Activated CD4-positive, alpha-beta T cell treated with anti-CD3 and anti-CD28 coated beads, Interleukin-2, amount 10 ng/mL, durations not matched to agents 24 days and 14 days (primary cell): ENCODE data around the gene OSBPL5. TPM values are rescaled to one million over a fixed set of nuclear protein-coding genes. Genes with fewer than 3 reads are reported as not detected.

Experiments
- DNase-seq: peaks from one replicate; pipeline ENCODE4 v3.0.0; 2022
- H3K27ac Mint-ChIP-seq: one replicate; pipeline ENCODE4 v1.8.0; 2022; ENCODE audit warnings: mild to moderate bottlenecking, mixed read lengths
- H3K27me3 Mint-ChIP-seq: one replicate; pipeline ENCODE4 v1.8.0; 2022; ENCODE audit warnings: mixed read lengths
- H3K36me3 Mint-ChIP-seq: one replicate; pipeline ENCODE4 v1.8.0; 2022; ENCODE audit warnings: low read depth, mild to moderate bottlenecking, mixed read lengths
- H3K4me1 Mint-ChIP-seq: one replicate; pipeline ENCODE4 v1.8.0; 2021; ENCODE audit warnings: mixed read lengths
- H3K4me3 Mint-ChIP-seq: one replicate; pipeline ENCODE4 v1.8.0; 2022; ENCODE audit warnings: mild to moderate bottlenecking, moderate library complexity, mixed read lengths
- H3K9me3 Mint-ChIP-seq: one replicate; pipeline ENCODE4 v1.8.0; 2021; ENCODE audit warnings: mixed read lengths
- intact Hi-C: fragments of 100-400 bp; cut with micrococcal nuclease; formaldehyde crosslinking; loops from one replicate; pipeline ENCODE4 v1.15.1; 2023
- total RNA-seq: library from RNA; stranded (reverse); gene quantifications from 2 replicates; pipeline ENCODE4 v1.2.3, GENCODE V29; 2022

The OSBPL5 gene
- total RNA-seq, 1 donor from 2014 or later: 3.4 TPM

DNA sequence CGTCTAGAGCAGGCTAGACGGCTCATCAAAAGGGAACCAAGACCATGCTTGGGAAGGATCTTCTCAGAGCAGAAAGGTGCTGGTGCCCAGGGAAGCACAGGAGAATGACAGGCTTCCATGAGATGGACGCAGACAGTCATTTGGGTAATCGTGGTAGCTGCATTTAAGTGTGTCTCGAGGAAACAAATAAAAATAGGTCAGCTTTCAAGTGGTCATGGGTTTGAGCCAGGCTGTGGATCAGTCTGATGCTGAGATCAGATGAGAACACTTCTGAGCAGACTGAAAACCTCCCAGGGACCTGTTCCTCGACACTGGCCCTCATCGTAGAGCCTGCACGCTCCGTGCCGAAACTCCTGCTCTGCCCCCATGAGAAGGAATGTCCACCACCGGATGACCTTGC, 112.5 kb downstream of the OSBPL5 start:
- Mint-ChIP-seq H3K27me3 (no peaks in the 10 kb centered on the region), H3K36me3 (peaks cover 24% of the 10 kb centered on the region), H3K4me3 (no peak overlapping the region), H3K9me3 (no peaks in the 10 kb centered on the region), H3K4me1 (peaks cover 43% of the 10 kb centered on the region), H3K27ac (no peak overlapping the region)
- intact Hi-C loops: no loop called here
- no peak for DNase-seq

GRCh38 chr11:3052109-3052479, 113.0 kb downstream of the OSBPL5 start:
- Mint-ChIP-seq H3K27ac (no peak overlapping the region), H3K27me3 (no peaks in the 10 kb centered on the region), H3K4me3 (no peak overlapping the region), H3K4me1 (peaks cover 41% of the 10 kb centered on the region), H3K9me3 (no peaks in the 10 kb centered on the region), H3K36me3 (peaks cover 24% of the 10 kb centered on the region)
- no peak for DNase-seq
- intact Hi-C loops: no loop called here

GRCh38 chr11:3051196-3052108, 113.7 kb downstream of the OSBPL5 start:
- Mint-ChIP-seq H3K27me3 (no peaks in the 10 kb centered on the region), H3K36me3 (peaks cover 24% of the 10 kb centered on the region), H3K4me1 (peaks cover 41% of the 10 kb centered on the region), H3K27ac (peak overlapping the region; percentile 65), H3K9me3 (no peaks in the 10 kb centered on the region), H3K4me3 (no peak overlapping the region)
- DNase-seq: no peak
- intact Hi-C loops: no loop called here

GRCh38 chr11:3050386-3051195, 114.5 kb downstream of the OSBPL5 start:
- no peak for DNase-seq
- intact Hi-C loops: no loop called here
- H3K27ac Mint-ChIP-seq: peak overlapping the region; percentile 65
- H3K9me3 Mint-ChIP-seq: no peaks in the 10 kb centered on the region
- peaks cover 26% of the 10 kb centered on the region for H3K36me3 Mint-ChIP-seq
- no peaks in the 10 kb centered on the region for H3K27me3 Mint-ChIP-seq
- H3K4me1 Mint-ChIP-seq: peaks cover 33% of the 10 kb centered on the region
- H3K4me3 Mint-ChIP-seq: peak overlapping the region; percentile 15

GRCh38 chr11:3049430-3050243, 115.5 kb downstream of the OSBPL5 start:
- no peaks in the 10 kb centered on the region for H3K9me3 Mint-ChIP-seq
- peaks cover 25% of the 10 kb centered on the region for H3K4me1 Mint-ChIP-seq
- H3K27me3 Mint-ChIP-seq: no peaks in the 10 kb centered on the region
- DNase-seq: peak; percentile 82
- peaks cover 27% of the 10 kb centered on the region for H3K36me3 Mint-ChIP-seq
- H3K27ac Mint-ChIP-seq: peak overlapping the region; percentile 63
- intact Hi-C loops: no loop called here
- H3K4me3 Mint-ChIP-seq: peak overlapping the region; percentile 31

DNA sequence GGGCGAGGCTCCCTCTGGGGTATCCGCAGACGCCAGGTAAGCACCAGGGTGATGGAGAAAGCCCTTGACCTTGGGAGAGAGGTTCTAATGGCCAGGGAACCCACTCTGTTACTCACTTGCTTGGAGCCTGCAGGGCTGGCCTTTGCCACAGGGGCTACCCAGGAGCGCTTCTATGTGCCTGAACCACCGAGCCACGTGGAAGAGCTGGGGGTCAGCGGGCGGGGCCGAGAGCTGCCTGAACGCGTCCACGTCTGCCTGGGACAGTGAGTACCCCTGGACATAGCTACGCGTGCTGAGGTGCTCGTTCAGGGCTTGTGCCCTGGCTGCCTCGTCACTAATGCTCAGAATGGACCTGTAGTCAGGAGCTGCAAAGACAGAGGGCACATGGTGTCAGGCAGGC, 117.5 kb downstream of the OSBPL5 start:
- Mint-ChIP-seq H3K27ac (no peak overlapping the region), H3K4me3 (no peak overlapping the region), H3K27me3 (no peaks in the 10 kb centered on the region), H3K4me1 (peaks cover 16% of the 10 kb centered on the region), H3K9me3 (no peaks in the 10 kb centered on the region), H3K36me3 (peaks cover 19% of the 10 kb centered on the region)
- no peak for DNase-seq
- intact Hi-C loops: no loop called here

- no peak overlapping the region for H3K4me3 Mint-ChIP-seq
- no peak for DNase-seq
- H3K27me3 Mint-ChIP-seq: no peaks in the 10 kb centered on the region
- no peaks in the 10 kb centered on the region for H3K9me3 Mint-ChIP-seq
- peaks cover 14% of the 10 kb centered on the region for H3K4me1 Mint-ChIP-seq
- intact Hi-C loops: no loop called here
- no peak overlapping the region for H3K27ac Mint-ChIP-seq
- H3K36me3 Mint-ChIP-seq: peaks cover 21% of the 10 kb centered on the region
Measured at GRCh38 chr11:3046641-3047040, 118.5 kb downstream of the OSBPL5 start.

DNA sequence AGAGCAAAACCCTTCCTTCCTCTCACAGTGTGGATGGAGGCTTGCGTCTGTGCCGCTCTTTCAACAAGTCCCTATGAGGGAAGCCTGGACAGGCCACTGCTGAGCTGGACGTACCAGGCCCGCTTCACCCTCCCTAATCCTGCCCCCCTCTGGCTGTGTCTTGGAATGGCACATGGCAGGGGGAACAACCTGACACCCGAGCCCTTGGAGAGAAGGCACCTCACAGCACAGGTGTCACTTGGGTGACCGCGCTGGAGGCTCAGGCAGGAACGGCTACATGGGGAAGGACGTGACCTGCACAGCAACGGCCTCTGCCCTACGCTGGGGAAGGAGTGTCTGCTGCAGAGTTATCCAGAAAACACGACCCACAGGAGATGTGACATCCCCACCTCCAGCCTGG, 118.9 kb downstream of the OSBPL5 start:
- no peak for DNase-seq
- H3K9me3 Mint-ChIP-seq: no peaks in the 10 kb centered on the region
- peaks cover 14% of the 10 kb centered on the region for H3K4me1 Mint-ChIP-seq
- intact Hi-C loops: no loop called here
- no peak overlapping the region for H3K27ac Mint-ChIP-seq
- H3K36me3 Mint-ChIP-seq: peaks cover 21% of the 10 kb centered on the region
- no peaks in the 10 kb centered on the region for H3K27me3 Mint-ChIP-seq
- H3K4me3 Mint-ChIP-seq: no peak overlapping the region

DNA sequence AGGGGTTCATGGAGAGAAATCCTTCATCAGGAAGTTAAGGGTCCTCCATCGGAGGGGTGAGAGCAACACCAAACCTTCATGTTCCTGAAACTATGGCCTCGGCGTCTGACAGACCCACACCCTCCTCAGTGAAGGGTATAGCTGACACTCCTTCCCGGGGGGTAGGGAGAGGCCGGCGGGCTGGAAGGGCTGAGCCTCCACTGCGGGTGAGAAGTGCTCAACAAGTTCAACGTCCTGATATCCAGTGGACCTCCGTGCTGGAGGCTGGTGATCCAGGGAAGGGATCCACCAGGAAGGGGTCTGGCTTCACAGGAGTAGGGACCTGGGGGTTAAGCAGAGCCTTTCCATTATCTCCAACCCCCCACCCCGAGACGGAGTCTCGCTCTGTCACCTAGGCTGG, 120.2 kb downstream of the OSBPL5 start:
- Mint-ChIP-seq H3K4me3 (no peak overlapping the region), H3K9me3 (no peaks in the 10 kb centered on the region), H3K36me3 (peaks cover 23% of the 10 kb centered on the region), H3K27ac (no peak overlapping the region), H3K4me1 (peaks cover 7% of the 10 kb centered on the region), H3K27me3 (no peaks in the 10 kb centered on the region)
- DNase-seq: no peak
- intact Hi-C loops: no loop called here

- DNase-seq: no peak
- H3K4me3 Mint-ChIP-seq: no peak overlapping the region
- H3K4me1 Mint-ChIP-seq: peaks cover 3% of the 10 kb centered on the region
- no peaks in the 10 kb centered on the region for H3K9me3 Mint-ChIP-seq
- H3K36me3 Mint-ChIP-seq: peaks cover 29% of the 10 kb centered on the region
- intact Hi-C loops: no loop called here
- H3K27ac Mint-ChIP-seq: no peak overlapping the region
- no peaks in the 10 kb centered on the region for H3K27me3 Mint-ChIP-seq
Measured at GRCh38 chr11:3044004-3044403, 121.1 kb downstream of the OSBPL5 start.

DNA sequence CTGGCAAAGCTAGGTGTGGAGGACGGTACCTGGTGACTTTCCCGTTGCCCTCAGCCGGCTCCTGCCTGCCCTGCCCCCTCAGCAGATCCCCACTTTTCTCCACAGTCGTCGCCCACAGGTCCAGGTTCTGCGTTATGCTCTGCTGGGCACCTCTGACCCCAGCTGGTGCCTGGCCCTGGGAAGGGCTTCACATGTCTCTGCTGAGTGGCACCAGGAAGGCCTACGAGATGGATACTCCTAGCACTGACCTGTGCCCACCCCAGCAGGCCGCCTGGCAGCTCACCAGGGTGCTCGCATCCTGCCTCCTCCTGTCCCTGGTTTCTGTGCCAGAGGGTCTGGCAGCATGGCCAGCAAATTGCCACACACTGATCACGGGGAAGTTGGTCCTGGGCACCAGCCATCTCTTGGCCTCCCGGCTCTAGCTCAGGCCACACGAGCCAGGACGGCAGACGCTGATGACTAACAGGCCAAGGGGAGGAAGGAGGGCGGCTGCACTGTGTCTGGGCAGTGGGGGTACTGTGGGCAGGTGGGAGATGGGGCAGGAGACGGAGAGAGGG, 121.7 kb downstream of the OSBPL5 start:
- Mint-ChIP-seq H3K9me3 (no peaks in the 10 kb centered on the region), H3K4me3 (no peak overlapping the region), H3K27ac (no peak overlapping the region), H3K36me3 (peaks cover 32% of the 10 kb centered on the region), H3K4me1 (peaks cover 3% of the 10 kb centered on the region), H3K27me3 (no peaks in the 10 kb centered on the region)
- no peak for DNase-seq
- intact Hi-C loops: no loop called here

DNA sequence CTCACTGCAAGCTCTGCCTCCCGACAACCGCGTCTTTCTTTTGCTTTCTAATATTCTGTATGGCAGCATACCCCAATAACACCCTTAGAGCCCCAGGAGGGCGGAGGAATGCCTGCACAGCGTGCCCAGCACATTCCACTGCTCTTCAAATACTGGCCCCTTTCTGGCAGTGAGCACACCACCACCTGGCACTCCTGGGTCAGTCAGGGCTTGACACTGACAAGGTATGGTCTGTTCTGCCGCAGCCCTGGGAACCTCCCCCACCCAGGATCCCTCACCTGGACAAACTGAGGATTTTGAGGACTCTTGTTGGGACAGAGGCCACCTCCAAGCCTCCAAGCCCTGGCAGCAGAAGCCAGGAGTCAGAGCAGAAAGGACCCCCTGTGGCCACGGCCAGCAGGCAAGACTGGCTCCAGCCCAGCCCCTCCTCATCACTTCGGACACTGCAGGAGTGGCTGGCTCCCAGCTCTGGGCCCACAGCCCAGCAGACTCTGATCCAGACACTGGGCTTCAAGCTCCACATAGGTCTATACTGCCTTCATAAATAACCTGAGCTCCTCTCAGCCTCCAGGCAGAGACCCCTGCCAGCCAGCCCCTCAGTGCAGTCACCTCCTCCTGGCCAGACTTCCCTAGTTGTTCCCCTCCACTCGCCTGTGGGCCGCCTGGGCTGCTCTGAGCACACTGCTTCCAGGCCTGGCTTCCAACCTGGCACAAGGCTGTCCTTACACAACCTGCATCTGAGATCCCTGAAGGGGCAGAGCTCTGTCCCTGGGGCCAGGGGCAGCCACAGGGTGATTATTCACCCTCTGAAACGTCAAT, 122.4 kb downstream of the OSBPL5 start:
- intact Hi-C loops: no loop called here
- Mint-ChIP-seq H3K27ac (no peak overlapping the region), H3K27me3 (no peaks in the 10 kb centered on the region), H3K4me3 (no peak overlapping the region), H3K9me3 (no peaks in the 10 kb centered on the region), H3K4me1 (peaks cover 6% of the 10 kb centered on the region), H3K36me3 (peaks cover 37% of the 10 kb centered on the region)
- no peak for DNase-seq
